Chondrocyte (in vitro differentiated cells): ENCODE results near the gene EXOC6. TPM values are rescaled to one million over a fixed set of nuclear protein-coding genes. Genes with fewer than 3 reads are reported as not detected.

Experiments used
- DNase-seq: peaks from one replicate; pipeline ENCODE4 v3.0.0; 2021; ENCODE audit warnings: mixed read lengths, low spot score
- H3K27ac Mint-ChIP-seq: one replicate; pipeline ENCODE4 v1.8.0; 2021; ENCODE audit warnings: mild to moderate bottlenecking, moderate library complexity, mixed read lengths; ENCODE audit not compliant: unreplicated experiment
- H3K27me3 Mint-ChIP-seq: 2 replicates; pipeline ENCODE4 v1.8.0; 2021; ENCODE audit warnings: low read depth, mixed read lengths
- H3K36me3 Mint-ChIP-seq: 2 replicates; pipeline ENCODE4 v1.8.0; 2021; ENCODE audit warnings: low read depth, mixed read lengths
- H3K4me1 Mint-ChIP-seq: 2 replicates; pipeline ENCODE4 v1.8.0; 2021; ENCODE audit warnings: low read depth, mild to moderate bottlenecking, mixed read lengths
- H3K4me3 Mint-ChIP-seq: one replicate; pipeline ENCODE4 v1.8.0; 2021; ENCODE audit warnings: mild to moderate bottlenecking, moderate library complexity, mixed read lengths; ENCODE audit not compliant: unreplicated experiment
- H3K9me3 Mint-ChIP-seq: 2 replicates; pipeline ENCODE4 v1.8.0; 2021; ENCODE audit warnings: low read depth, mixed read lengths
- total RNA-seq: library from RNA; stranded (reverse); gene quantifications from 3 replicates; pipeline ENCODE4 v1.2.1, GENCODE V29; 2021
- TF ChIP-seq, protein P1 (sequence below): fragments of 200-600 bp; sonication (generic); IDR thresholded peaks from 2 replicates; pipeline ENCODE4 v1.5.0; 2021; ENCODE audit warnings: antibody characterized with exemption, mild to moderate bottlenecking, moderate library complexity

EXOC6 gene
- total RNA-seq, 1 donor from 2014 or later = 7.2 TPM

DNA sequence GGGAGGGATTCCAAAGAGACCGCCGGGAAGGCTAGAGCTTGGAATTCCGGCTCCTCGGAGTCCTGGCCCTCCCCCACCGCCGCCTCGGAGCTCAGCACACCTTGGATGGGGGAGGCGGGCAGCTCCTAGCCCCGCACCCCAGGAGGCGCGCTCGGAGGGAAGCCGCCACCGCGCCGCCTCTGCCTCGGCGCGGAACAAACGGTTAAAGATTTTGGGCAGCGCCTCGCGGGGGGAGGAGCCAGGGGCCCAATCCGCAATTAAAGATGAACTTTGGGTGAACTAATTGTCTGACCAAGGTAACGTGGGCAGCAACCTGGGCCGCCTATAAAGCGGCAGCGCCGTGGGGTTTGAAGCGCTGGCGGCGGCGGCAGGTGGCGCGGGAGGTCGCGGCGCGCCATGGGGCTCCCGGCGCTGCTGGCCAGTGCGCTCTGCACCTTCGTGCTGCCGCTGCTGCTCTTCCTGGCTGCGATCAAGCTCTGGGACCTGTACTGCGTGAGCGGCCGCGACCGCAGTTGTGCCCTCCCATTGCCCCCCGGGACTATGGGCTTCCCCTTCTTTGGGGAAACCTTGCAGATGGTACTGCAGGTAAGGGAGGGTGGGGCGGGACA lies 225.3 kb downstream of the EXOC6 start, which contains the start of gene CYP26A1:
Gene CYP26A1, plus strand, starts transcription at position 355 of the 608 bp plus-strand sequence. Its CDS starts 42 bp downstream, at position 397.
- no peak for DNase-seq
- TF ChIP-seq, protein P1, sequence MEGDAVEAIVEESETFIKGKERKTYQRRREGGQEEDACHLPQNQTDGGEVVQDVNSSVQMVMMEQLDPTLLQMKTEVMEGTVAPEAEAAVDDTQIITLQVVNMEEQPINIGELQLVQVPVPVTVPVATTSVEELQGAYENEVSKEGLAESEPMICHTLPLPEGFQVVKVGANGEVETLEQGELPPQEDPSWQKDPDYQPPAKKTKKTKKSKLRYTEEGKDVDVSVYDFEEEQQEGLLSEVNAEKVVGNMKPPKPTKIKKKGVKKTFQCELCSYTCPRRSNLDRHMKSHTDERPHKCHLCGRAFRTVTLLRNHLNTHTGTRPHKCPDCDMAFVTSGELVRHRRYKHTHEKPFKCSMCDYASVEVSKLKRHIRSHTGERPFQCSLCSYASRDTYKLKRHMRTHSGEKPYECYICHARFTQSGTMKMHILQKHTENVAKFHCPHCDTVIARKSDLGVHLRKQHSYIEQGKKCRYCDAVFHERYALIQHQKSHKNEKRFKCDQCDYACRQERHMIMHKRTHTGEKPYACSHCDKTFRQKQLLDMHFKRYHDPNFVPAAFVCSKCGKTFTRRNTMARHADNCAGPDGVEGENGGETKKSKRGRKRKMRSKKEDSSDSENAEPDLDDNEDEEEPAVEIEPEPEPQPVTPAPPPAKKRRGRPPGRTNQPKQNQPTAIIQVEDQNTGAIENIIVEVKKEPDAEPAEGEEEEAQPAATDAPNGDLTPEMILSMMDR = no peak
- peaks cover 49% of the 10 kb centered on the region for H3K27me3 Mint-ChIP-seq
- no peaks in the 10 kb centered on the region for H3K9me3 Mint-ChIP-seq
- H3K36me3 Mint-ChIP-seq = no peaks in the 10 kb centered on the region
- peaks cover 46% of the 10 kb centered on the region for H3K4me1 Mint-ChIP-seq
- peak within 1 kb of the TSS; percentile 71 for H3K4me3 Mint-ChIP-seq
- no peak within 1 kb of the TSS for H3K27ac Mint-ChIP-seq

- Mint-ChIP-seq H3K4me1 (peaks cover 44% of the 10 kb centered on the region), H3K27me3 (peaks cover 44% of the 10 kb centered on the region), H3K27ac (no peak overlapping the region), H3K36me3 (no peaks in the 10 kb centered on the region), H3K9me3 (no peaks in the 10 kb centered on the region), H3K4me3 (peak overlapping the region; percentile 71)
- no peak for DNase-seq
- TF ChIP-seq, protein P1 = peak; percentile 65
Observed at GRCh38 chr10:93074147-93074596, 225.9 kb downstream of the EXOC6 start.

DNA sequence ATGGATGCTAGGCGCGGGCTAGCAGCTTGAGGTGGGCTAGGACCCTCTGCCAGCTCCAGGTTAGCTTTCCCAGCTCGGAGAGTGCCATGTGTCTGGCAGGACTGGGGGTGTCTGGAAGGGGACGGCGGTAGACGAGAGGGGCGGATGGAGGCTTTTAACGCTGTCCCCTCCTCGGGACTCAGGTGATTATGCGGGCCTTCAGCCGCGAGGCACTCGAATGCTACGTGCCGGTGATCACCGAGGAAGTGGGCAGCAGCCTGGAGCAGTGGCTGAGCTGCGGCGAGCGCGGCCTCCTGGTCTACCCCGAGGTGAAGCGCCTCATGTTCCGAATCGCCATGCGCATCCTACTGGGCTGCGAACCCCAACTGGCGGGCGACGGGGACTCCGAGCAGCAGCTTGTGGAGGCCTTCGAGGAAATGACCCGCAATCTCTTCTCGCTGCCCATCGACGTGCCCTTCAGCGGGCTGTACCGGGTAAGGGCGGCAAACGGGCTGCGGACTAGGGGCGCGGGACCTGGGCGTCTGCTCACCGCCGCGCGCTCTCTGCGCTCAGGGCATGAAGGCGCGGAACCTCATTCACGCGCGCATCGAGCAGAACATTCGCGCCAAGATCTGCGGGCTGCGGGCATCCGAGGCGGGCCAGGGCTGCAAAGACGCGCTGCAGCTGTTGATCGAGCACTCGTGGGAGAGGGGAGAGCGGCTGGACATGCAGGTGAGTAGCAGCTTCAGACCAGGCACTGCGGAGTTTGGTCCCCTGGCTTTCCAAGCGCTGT lies 226.5 kb downstream of the EXOC6 start:
- Mint-ChIP-seq H3K27ac (no peak overlapping the region), H3K4me3 (peak overlapping the region; percentile 71), H3K9me3 (no peaks in the 10 kb centered on the region)

GRCh38 chr10:93075369-93076221 lies 227.3 kb downstream of the EXOC6 start:
- H3K4me3 Mint-ChIP-seq = peak overlapping the region; percentile 71
- peaks cover 34% of the 10 kb centered on the region for H3K27me3 Mint-ChIP-seq
- no peak overlapping the region for H3K27ac Mint-ChIP-seq
- no peaks in the 10 kb centered on the region for H3K36me3 Mint-ChIP-seq
- no peaks in the 10 kb centered on the region for H3K9me3 Mint-ChIP-seq
- peaks cover 58% of the 10 kb centered on the region for H3K4me1 Mint-ChIP-seq
- no peak for DNase-seq
- TF ChIP-seq, protein P1 = no peak

More for the DNA sequence above, 226.5 kb downstream of the EXOC6 start:
- DNase-seq = no peak
- no peaks in the 10 kb centered on the region for H3K36me3 Mint-ChIP-seq
- TF ChIP-seq, protein P1 = no peak
- peaks cover 41% of the 10 kb centered on the region for H3K27me3 Mint-ChIP-seq
- peaks cover 50% of the 10 kb centered on the region for H3K4me1 Mint-ChIP-seq

DNA sequence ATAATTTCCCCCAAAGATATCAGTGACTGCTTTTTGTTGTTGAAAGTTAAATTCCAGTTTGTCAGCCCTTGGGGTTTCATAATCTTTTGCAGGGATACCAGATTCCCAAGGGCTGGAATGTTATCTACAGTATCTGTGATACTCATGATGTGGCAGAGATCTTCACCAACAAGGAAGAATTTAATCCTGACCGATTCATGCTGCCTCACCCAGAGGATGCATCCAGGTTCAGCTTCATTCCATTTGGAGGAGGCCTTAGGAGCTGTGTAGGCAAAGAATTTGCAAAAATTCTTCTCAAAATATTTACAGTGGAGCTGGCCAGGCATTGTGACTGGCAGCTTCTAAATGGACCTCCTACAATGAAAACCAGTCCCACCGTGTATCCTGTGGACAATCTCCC lies 228.6 kb downstream of the EXOC6 start:
- no peaks in the 10 kb centered on the region for H3K36me3 Mint-ChIP-seq
- peaks cover 67% of the 10 kb centered on the region for H3K4me1 Mint-ChIP-seq
- no peak for DNase-seq
- no peak overlapping the region for H3K27ac Mint-ChIP-seq
- no peaks in the 10 kb centered on the region for H3K9me3 Mint-ChIP-seq
- H3K27me3 Mint-ChIP-seq = peaks cover 23% of the 10 kb centered on the region
- H3K4me3 Mint-ChIP-seq = no peak overlapping the region
- TF ChIP-seq, protein P1 = no peak
